ENCODE measurements around the gene PCSK2. TPM values are rescaled to one million over a fixed set of nuclear protein-coding genes. Genes with fewer than 3 reads are reported as not detected.

The PCSK2 gene
- total RNA-seq, 1 experiment from 2014 or later: 245 TPM

GRCh38 chr20:17189976-17190695 lies 36.7 kb upstream of the PCSK2 start:
- Histone ChIP-seq H3K27ac (ENCODE audit: low read depth, low read length, poor library complexity, severe bottlenecking) (no peak overlapping the region), H3K4me1 (ENCODE audit: insufficient read depth, low read length, poor library complexity, severe bottlenecking) (peaks cover 4% of the 10 kb centered on the region), H3K36me3 (ENCODE audit: insufficient read depth, low read length, poor library complexity, severe bottlenecking) (no peaks in the 10 kb centered on the region), H3K9me3 (ENCODE audit: low read depth, low read length, poor library complexity, severe bottlenecking) (peaks cover 3% of the 10 kb centered on the region), H3K27me3 (replicated peaks; ENCODE audit: insufficient read depth, low read depth, low read length, poor library complexity) (no peaks in the 10 kb centered on the region), H3K4me3 (ENCODE audit: low read depth, low read length, poor library complexity, severe bottlenecking) (no peak overlapping the region)
- ChIA-PET CTCF (no interaction called here), POLR2A (ENCODE audit: low non-redundant PET) (no interaction called here)
- intact Hi-C loops (cut with micrococcal nuclease; ENCODE audit: unreplicated experiment): no loop called here
- no TSS peak for BruUV-seq (replicated peaks)
- no peak for DNase-seq (ENCODE audit: low spot score)
- no peak for TF ChIP-seq EZH2 (IDR thresholded peaks at IDR 0.05; ENCODE audit: borderline replicate concordance, low read depth, low read length, poor library complexity, severe bottlenecking)
- TF ChIP-seq CTCF (conservative IDR thresholded peaks at IDR 0.05; ENCODE audit: low read depth, low read length): no peak

GRCh38 chr20:17197041-17197440 lies 29.8 kb upstream of the PCSK2 start:
- intact Hi-C loops (cut with micrococcal nuclease; ENCODE audit: unreplicated experiment): no loop called here
- Histone ChIP-seq H3K9me3 (ENCODE audit: low read depth, low read length, poor library complexity, severe bottlenecking) (no peaks in the 10 kb centered on the region), H3K36me3 (ENCODE audit: insufficient read depth, low read length, poor library complexity, severe bottlenecking) (no peaks in the 10 kb centered on the region), H3K4me1 (ENCODE audit: insufficient read depth, low read length, poor library complexity, severe bottlenecking) (no peaks in the 10 kb centered on the region), H3K27ac (ENCODE audit: low read depth, low read length, poor library complexity, severe bottlenecking) (no peak overlapping the region), H3K27me3 (replicated peaks; ENCODE audit: insufficient read depth, low read depth, low read length, poor library complexity) (no peaks in the 10 kb centered on the region), H3K4me3 (ENCODE audit: low read depth, low read length, poor library complexity, severe bottlenecking) (no peak overlapping the region)
- BruUV-seq (replicated peaks): no TSS peak
- POLR2A ChIA-PET (ENCODE audit: low non-redundant PET): no interaction called here
- CTCF ChIA-PET: no interaction called here
- TF ChIP-seq EZH2 (IDR thresholded peaks at IDR 0.05; ENCODE audit: borderline replicate concordance, low read depth, low read length, poor library complexity, severe bottlenecking) (no peak), CTCF (conservative IDR thresholded peaks at IDR 0.05; ENCODE audit: low read depth, low read length) (no peak)
- DNase-seq (ENCODE audit: low spot score): no peak

DNA sequence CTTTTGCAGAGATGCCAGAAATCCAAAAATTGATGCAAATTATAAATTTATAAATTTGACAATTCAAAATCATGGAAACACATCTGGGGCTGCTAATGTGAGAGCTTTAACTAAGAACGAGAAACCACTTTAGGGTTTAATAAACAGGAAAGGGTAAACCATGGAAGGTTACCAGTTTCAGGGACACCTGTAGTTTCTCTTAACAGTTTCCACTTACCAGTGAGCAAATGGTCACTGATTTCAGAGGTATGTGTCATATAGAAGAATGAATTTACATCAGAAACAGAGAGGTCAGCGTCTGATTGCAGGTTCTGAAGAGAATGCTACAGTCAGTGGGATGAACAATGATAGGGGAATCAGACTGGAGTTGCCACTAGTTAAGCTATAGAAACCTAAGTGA lies 24.8 kb upstream of the PCSK2 start:
- H3K4me3 ChIP-seq (ENCODE audit: low read depth, low read length, poor library complexity, severe bottlenecking): no peak overlapping the region
- peaks cover 6% of the 10 kb centered on the region for H3K4me1 ChIP-seq (ENCODE audit: insufficient read depth, low read length, poor library complexity, severe bottlenecking)
- POLR2A ChIA-PET (ENCODE audit: low non-redundant PET): no interaction called here
- H3K36me3 ChIP-seq (ENCODE audit: insufficient read depth, low read length, poor library complexity, severe bottlenecking): no peaks in the 10 kb centered on the region
- H3K27ac ChIP-seq (ENCODE audit: low read depth, low read length, poor library complexity, severe bottlenecking): no peak overlapping the region
- CTCF ChIA-PET: no interaction called here
- H3K9me3 ChIP-seq (ENCODE audit: low read depth, low read length, poor library complexity, severe bottlenecking): no peaks in the 10 kb centered on the region
- BruUV-seq (replicated peaks): no TSS peak
- DNase-seq (ENCODE audit: low spot score): no peak
- intact Hi-C loops (cut with micrococcal nuclease; ENCODE audit: unreplicated experiment): no loop called here
- no peaks in the 10 kb centered on the region for H3K27me3 ChIP-seq (replicated peaks; ENCODE audit: insufficient read depth, low read depth, low read length, poor library complexity)
- no peak for TF ChIP-seq CTCF (conservative IDR thresholded peaks at IDR 0.05; ENCODE audit: low read depth, low read length)
- TF ChIP-seq EZH2 (IDR thresholded peaks at IDR 0.05; ENCODE audit: borderline replicate concordance, low read depth, low read length, poor library complexity, severe bottlenecking): no peak

All from A673 (cell line).